Upper lobe of left lung (tissue), 4 donors: Measurements from ENCODE around the gene SPTBN5.

ENCODE experiments used
- POLR2A ChIP-seq, 4 donors: fragments of 450-650 bp; IDR thresholded peaks; one replicate each; pipeline ENCODE4 v1.5.1; 2016 to 2017; ENCODE audit warnings: antibody characterized with exemption in 4 of 4, mild to moderate bottlenecking in 2 of 4
- TF ChIP-seq, protein P1 (sequence below), 6 experiments: fragments of 450-650 bp in 4 of 6; fragments of 200-600 bp in 2 of 6; sonication (generic) in 2 of 6; IDR thresholded peaks; one replicate each; pipeline ENCODE4 v1.5.1; 2016 to 2019; ENCODE audit warnings: antibody characterized with exemption in 6 of 6

DNA sequence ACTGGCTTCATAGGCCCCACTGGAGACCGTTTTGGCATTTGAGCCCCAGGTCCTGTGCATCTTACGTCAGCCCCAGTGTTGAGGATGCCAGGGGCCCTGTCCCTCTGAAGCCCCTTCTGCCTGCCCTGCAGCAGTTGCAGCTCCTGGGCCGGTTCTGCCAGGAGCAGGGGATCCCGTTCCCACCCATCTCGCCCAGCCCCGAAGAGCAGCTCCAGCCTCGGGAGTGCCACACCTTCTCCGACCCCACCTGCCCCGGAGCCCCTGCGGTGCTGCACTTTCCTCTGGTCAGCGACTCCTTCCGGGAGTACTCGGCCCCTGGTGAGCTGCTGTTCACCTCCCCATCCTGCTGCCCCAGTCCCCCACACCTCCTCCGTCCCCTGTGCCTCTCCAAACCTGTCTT, 46.6 kb downstream of the SPTBN5 start:
- TF ChIP-seq, protein P1, sequence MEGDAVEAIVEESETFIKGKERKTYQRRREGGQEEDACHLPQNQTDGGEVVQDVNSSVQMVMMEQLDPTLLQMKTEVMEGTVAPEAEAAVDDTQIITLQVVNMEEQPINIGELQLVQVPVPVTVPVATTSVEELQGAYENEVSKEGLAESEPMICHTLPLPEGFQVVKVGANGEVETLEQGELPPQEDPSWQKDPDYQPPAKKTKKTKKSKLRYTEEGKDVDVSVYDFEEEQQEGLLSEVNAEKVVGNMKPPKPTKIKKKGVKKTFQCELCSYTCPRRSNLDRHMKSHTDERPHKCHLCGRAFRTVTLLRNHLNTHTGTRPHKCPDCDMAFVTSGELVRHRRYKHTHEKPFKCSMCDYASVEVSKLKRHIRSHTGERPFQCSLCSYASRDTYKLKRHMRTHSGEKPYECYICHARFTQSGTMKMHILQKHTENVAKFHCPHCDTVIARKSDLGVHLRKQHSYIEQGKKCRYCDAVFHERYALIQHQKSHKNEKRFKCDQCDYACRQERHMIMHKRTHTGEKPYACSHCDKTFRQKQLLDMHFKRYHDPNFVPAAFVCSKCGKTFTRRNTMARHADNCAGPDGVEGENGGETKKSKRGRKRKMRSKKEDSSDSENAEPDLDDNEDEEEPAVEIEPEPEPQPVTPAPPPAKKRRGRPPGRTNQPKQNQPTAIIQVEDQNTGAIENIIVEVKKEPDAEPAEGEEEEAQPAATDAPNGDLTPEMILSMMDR (IDR thresholded peaks at IDR 0.05), result no peak
- no peak for TF ChIP-seq POLR2A (IDR thresholded peaks at IDR 0.05)
